SK-N-SH (cell line): ENCODE data around the gene LRRC58. TPM values are rescaled to one million over a fixed set of nuclear protein-coding genes. Genes with fewer than 3 reads are reported as not detected.
A peak's percentile ranks its signal among the peaks of the same experiment; 100 is the strongest.

Source experiments
- CTCF ChIA-PET: fragments of 300-600, 350-600 bp; formaldehyde crosslinking; extraction: SDS; loops from one replicate; lab custom pipeline; 2021; lab: Yijun Ruan, JAX
- POLR2A ChIA-PET: fragments of 350-600 bp; sonication (Branson Sonifier 250); formaldehyde crosslinking; extraction: SDS; loops from one replicate; lab custom pipeline; 2020; ENCODE audit warnings: antibody characterized with exemption, inconsistent platforms; lab: Yijun Ruan, JAX
- DNase-seq: peaks from one replicate; pipeline ENCODE4 v3.0.0; 2012
- H2AFZ ChIP-seq: fragments of 200-600 bp; sonication (generic); 2 replicates; pipeline ENCODE4 v1.8.1; 2016; ENCODE audit warnings: antibody characterized with exemption, mild to moderate bottlenecking, low read depth
- H3F3A ChIP-seq: fragments of 200-600 bp; sonication (generic); replicated peaks from 2 replicates; pipeline ENCODE3; 2016; ENCODE audit warnings: antibody characterized with exemption, mild to moderate bottlenecking; ENCODE audit not compliant: insufficient read depth
- H3K27ac ChIP-seq, 2 experiments: fragments of 200-500 bp in 1 of 2; fragments of 200-600 bp in 1 of 2; sonication (Bioruptor generic) in 1 of 2; sonication (generic), shearing (Covaris generic) in 1 of 2; 2 replicates each; pipeline versions ENCODE4 v1.5.1 to v1.6.1; 2014 to 2016; ENCODE audit warnings: low read depth in 2 of 2, inconsistent platforms in 1 of 2, low read length in 1 of 2, mild to moderate bottlenecking in 1 of 2, mixed read lengths in 1 of 2
- H3K27me3 ChIP-seq: fragments of 200-600 bp; sonication (generic), shearing (Covaris generic); 2 replicates; pipeline ENCODE4 v1.6.1; 2016; ENCODE audit warnings: mixed run types; ENCODE audit not compliant: insufficient read depth
- H3K36me3 ChIP-seq, 2 experiments: fragments of 200-500 bp in 1 of 2; fragments of 200-600 bp in 1 of 2; sonication (Bioruptor generic) in 1 of 2; sonication (generic) in 1 of 2; replicated peaks in 1 of 2; 2 replicates each; pipeline versions ENCODE3 to v1.5.1; 2014 to 2016; ENCODE audit warnings: low read length in 1 of 2, mild to moderate bottlenecking in 1 of 2; ENCODE audit not compliant: insufficient read depth in 2 of 2, control insufficient read depth in 1 of 2
- H3K4me1 ChIP-seq, 2 experiments: fragments of 200-500 bp in 1 of 2; fragments of 200-600 bp in 1 of 2; sonication (Bioruptor generic) in 1 of 2; sonication (generic), shearing (Covaris generic) in 1 of 2; 2 replicates each; pipeline versions ENCODE4 v1.5.1 to v1.6.1; 2014 to 2016; ENCODE audit warnings: low read depth in 1 of 2, low read length in 1 of 2, mixed run types in 1 of 2; ENCODE audit not compliant: insufficient read depth in 2 of 2, control insufficient read depth in 1 of 2
- H3K4me2 ChIP-seq: fragments of 200-600 bp; sonication (generic), shearing (Covaris generic); 2 replicates; pipeline ENCODE4 v1.6.1; 2017; ENCODE audit warnings: mixed run types
- H3K4me3 ChIP-seq, 2 experiments: fragments of 200-500 bp in 1 of 2; fragments of 200-600 bp in 1 of 2; sonication (Bioruptor generic) in 1 of 2; sonication (generic), shearing (Covaris generic) in 1 of 2; 2 replicates each; pipeline versions ENCODE4 v1.5.1 to v1.8.1; 2014 to 2016; ENCODE audit warnings: low read depth in 2 of 2, inconsistent platforms in 1 of 2, low read length in 1 of 2, mild to moderate bottlenecking in 1 of 2, mixed read lengths in 1 of 2, moderate library complexity in 1 of 2
- H3K79me2 ChIP-seq: fragments of 200-600 bp; sonication (generic); 2 replicates; pipeline ENCODE4 v1.8.1; 2017; ENCODE audit warnings: mild to moderate bottlenecking; ENCODE audit not compliant: insufficient read depth
- H3K9ac ChIP-seq: fragments of 200-600 bp; sonication (generic); 2 replicates; pipeline ENCODE4 v1.6.1; 2017; ENCODE audit warnings: mixed run types
- H3K9me2 ChIP-seq: fragments of 200-600 bp; sonication (generic); 2 replicates; pipeline ENCODE4 v1.6.1; 2017; ENCODE audit warnings: mixed run types
- H3K9me3 ChIP-seq: fragments of 200-600 bp; sonication (generic); 2 replicates; pipeline ENCODE4 v1.6.1; 2017; ENCODE audit warnings: mixed run types, mild to moderate bottlenecking, moderate library complexity
- H4K20me1 ChIP-seq: fragments of 200-600 bp; sonication (generic); 2 replicates; pipeline ENCODE4 v1.6.1; 2017; ENCODE audit warnings: mild to moderate bottlenecking, mixed run types; ENCODE audit not compliant: insufficient read depth
- CTCF ChIP-seq: fragments of 200-600 bp; sonication (generic); IDR thresholded peaks from 2 replicates; pipeline ENCODE4 v1.6.1; 2017; ENCODE audit warnings: antibody characterized with exemption, mild to moderate bottlenecking, moderate library complexity
- EP300 ChIP-seq, 2 experiments: IDR thresholded peaks; 2 replicates each; pipeline versions ENCODE4 v1.4.0 to v1.6.1; 2012; ENCODE audit warnings: borderline replicate concordance in 1 of 2, low read depth in 1 of 2, low read length in 1 of 2
- EZH2phosphoT487 ChIP-seq: fragments of 200-600 bp; sonication (generic); IDR thresholded peaks from 2 replicates; pipeline ENCODE4 v1.6.1; 2017; ENCODE audit warnings: low read depth, mixed run types, mild to moderate bottlenecking, antibody characterized with exemption, moderate library complexity, borderline replicate concordance
- FOXM1 ChIP-seq: IDR thresholded peaks from 2 replicates; pipeline ENCODE4 v1.4.0; 2012; ENCODE audit warnings: low read depth, mild to moderate bottlenecking
- GATA2 ChIP-seq: sonication (generic); formaldehyde crosslinking; IDR thresholded peaks from 2 replicates; pipeline ENCODE4 v1.5.0; 2020; ENCODE audit warnings: mild to moderate bottlenecking, missing genetic modification reagents
- IRF3 ChIP-seq: fragments of 150-350 bp; IDR thresholded peaks from 2 replicates; pipeline ENCODE4 v1.6.1; 2016; ENCODE audit warnings: mild to moderate bottlenecking, low read depth, low read length
- JUND ChIP-seq: IDR thresholded peaks from 2 replicates; pipeline ENCODE4 v1.4.0; 2012
- MAX ChIP-seq: IDR thresholded peaks from 2 replicates; pipeline ENCODE4 v1.4.0; 2012; ENCODE audit warnings: low read depth
- NRF1 ChIP-seq: IDR thresholded peaks from 2 replicates; pipeline ENCODE4 v1.6.1; 2012; ENCODE audit warnings: low read depth, mild to moderate bottlenecking, low read length
- POLR2AphosphoS5 ChIP-seq: IDR thresholded peaks from 2 replicates; pipeline ENCODE4 v1.6.1; 2012; ENCODE audit warnings: low read depth, low read length
- RCOR1 ChIP-seq: fragments of 150-350 bp; IDR thresholded peaks from 2 replicates; pipeline ENCODE4 v1.6.1; 2017; ENCODE audit warnings: antibody characterized with exemption, low read length
- SIN3A ChIP-seq: IDR thresholded peaks from 2 replicates; pipeline ENCODE4 v1.6.1; 2012; ENCODE audit warnings: low read depth, mild to moderate bottlenecking, low read length, moderate library complexity, borderline replicate concordance
- TAF1 ChIP-seq: IDR thresholded peaks from 2 replicates; pipeline ENCODE4 v1.6.1; 2012; ENCODE audit warnings: low read depth, mild to moderate bottlenecking, low read length, moderate library complexity, borderline replicate concordance
- TCF12 ChIP-seq: IDR thresholded peaks from 2 replicates; pipeline ENCODE4 v1.4.0; 2012
- TEAD4 ChIP-seq: IDR thresholded peaks from 2 replicates; pipeline ENCODE4 v1.4.0; 2012; ENCODE audit warnings: mild to moderate bottlenecking, borderline replicate concordance; ENCODE audit not compliant: insufficient read depth
- YY1 ChIP-seq: IDR thresholded peaks from 2 replicates; pipeline ENCODE4 v1.4.0; 2012; ENCODE audit warnings: low read depth, mild to moderate bottlenecking
- WGBS: methylation state at CpG from one replicate; pipeline ENCODE4 v1.1.6; 2017; ENCODE audit warnings: low lambda C conversion rate; 5-methylcytosine and 5-hydroxymethylcytosine counted together
- polyA plus RNA-seq, 3 experiments: library from polyadenylated mRNA; depleted of rRNA; stranded (reverse); fragments of >200 nt; gene quantifications; 2 replicates each; pipeline ENCODE4 v1.2.3, GENCODE V29; 2012
- TF ChIP-seq, protein P1 (sequence below): IDR thresholded peaks from 2 replicates; pipeline ENCODE4 v1.4.0; 2012; ENCODE audit warnings: low read depth, borderline replicate concordance
- TF ChIP-seq, protein P2 (sequence below): IDR thresholded peaks from 2 replicates; pipeline ENCODE4 v1.4.0; 2012; ENCODE audit warnings: low read depth, borderline replicate concordance

LRRC58 gene
- polyA plus RNA-seq, 1 of the 3 experiments (the other 2 are of a cell fraction), result 5.8 TPM

DNA sequence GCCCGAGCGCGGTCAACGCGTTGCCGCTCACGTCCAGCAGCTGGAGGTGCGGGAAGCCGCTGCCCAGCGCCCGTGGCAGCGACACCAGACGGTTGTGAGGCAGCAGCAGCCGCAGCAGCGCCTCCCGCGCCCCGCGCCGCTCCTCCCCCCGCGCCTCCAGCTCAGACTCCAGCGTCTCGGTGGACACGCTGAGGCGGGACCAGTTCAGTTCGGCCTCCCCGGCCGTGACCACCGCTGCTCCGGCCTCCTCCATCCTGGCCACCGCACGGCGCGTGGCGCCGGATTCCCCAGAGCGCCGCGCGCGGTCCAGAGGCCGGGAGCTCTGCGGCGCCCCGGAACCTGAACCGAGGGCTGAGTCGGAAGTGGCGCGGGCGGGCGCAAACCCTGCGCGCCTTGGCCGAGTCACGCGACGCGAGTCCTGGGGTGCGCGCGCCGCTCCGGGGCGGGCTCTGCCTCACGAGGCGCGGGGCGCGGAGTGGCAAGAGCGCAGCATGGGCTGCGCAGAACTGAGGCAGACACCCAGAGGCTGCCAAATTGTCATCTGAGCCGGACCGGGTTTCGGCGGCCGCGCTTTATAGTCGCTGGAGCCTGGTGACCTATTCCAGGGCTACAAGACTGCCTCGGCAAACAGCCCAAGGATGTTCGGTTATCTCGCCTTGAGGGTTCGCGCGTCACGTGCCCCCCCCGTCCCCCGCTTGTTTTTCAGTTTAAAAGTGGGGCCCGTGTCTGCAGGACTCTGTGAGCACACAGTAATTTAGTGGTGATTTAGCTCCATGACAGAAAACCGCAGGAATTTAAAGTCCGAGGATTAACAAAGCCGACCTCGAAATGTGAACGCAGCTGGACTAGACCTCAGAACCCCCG is at the start of gene LRRC58 (continued):
- no peak for TF ChIP-seq TEAD4
- peak; percentile 68 for TF ChIP-seq POLR2AphosphoS5
- TF ChIP-seq EZH2phosphoT487, result no peak
- peak; percentile 29; the same call in 1 of the 2 replicates for TF ChIP-seq GATA2 (CRISPR knock-in tag)
- peak; percentile 15; the same call in 1 of the 2 replicates for TF ChIP-seq SIN3A
- TF ChIP-seq TAF1, result peak; percentile 64
- TF ChIP-seq YY1, result no peak
- no peak for TF ChIP-seq JUND
- no peak for TF ChIP-seq TCF12
- TF ChIP-seq, protein P1, sequence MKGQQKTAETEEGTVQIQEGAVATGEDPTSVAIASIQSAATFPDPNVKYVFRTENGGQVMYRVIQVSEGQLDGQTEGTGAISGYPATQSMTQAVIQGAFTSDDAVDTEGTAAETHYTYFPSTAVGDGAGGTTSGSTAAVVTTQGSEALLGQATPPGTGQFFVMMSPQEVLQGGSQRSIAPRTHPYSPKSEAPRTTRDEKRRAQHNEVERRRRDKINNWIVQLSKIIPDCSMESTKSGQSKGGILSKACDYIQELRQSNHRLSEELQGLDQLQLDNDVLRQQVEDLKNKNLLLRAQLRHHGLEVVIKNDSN, result peak; percentile 84
- peak; percentile 31 for TF ChIP-seq CTCF
- TF ChIP-seq, all 33 proteins: peak for 15

GRCh38 chr3:120396469-120396868 is 47.3 kb upstream of the LRRC58 start:
- ChIA-PET CTCF (interaction anchor here (1.3 kb wide), 1 partner anchor 505 kb away, joined by 3 read pairs; no protein-coding TSS in a partner anchor), POLR2A (no interaction called here)
- Histone ChIP-seq H3K9ac (no peak overlapping the region), H3K4me2 (no peak overlapping the region), H3K36me3 (peaks cover 70 to 82% of the 10 kb centered on the region in 2 experiments), H3K4me3 (no peak overlapping the region), H3F3A (peaks cover 60% of the 10 kb centered on the region), H3K79me2 (no peaks in the 10 kb centered on the region), H3K4me1 (no peaks in the 10 kb centered on the region), H3K9me3 (no peaks in the 10 kb centered on the region), H3K9me2 (no peaks in the 10 kb centered on the region), H2AFZ (no peak overlapping the region), H4K20me1 (no peaks in the 10 kb centered on the region; the same call in 1 of the 2 replicates), H3K27ac (no peak overlapping the region), H3K27me3 (no peaks in the 10 kb centered on the region)
- DNase-seq, result no peak
- 94% methylated on average over 6 of the region's 8 CpGs for WGBS
- TF ChIP-seq SIN3A (no peak), RCOR1 (no peak), NRF1 (no peak), YY1 (no peak), FOXM1 (no peak), MAX (no peak), EP300 (IDR thresholded peaks at IDR 0.05; ENCODE audit: borderline replicate concordance in 1 of 2, low read depth in 1 of 2, low read length in 1 of 2) (no peak), IRF3 (no peak)
- TF ChIP-seq, protein P2, sequence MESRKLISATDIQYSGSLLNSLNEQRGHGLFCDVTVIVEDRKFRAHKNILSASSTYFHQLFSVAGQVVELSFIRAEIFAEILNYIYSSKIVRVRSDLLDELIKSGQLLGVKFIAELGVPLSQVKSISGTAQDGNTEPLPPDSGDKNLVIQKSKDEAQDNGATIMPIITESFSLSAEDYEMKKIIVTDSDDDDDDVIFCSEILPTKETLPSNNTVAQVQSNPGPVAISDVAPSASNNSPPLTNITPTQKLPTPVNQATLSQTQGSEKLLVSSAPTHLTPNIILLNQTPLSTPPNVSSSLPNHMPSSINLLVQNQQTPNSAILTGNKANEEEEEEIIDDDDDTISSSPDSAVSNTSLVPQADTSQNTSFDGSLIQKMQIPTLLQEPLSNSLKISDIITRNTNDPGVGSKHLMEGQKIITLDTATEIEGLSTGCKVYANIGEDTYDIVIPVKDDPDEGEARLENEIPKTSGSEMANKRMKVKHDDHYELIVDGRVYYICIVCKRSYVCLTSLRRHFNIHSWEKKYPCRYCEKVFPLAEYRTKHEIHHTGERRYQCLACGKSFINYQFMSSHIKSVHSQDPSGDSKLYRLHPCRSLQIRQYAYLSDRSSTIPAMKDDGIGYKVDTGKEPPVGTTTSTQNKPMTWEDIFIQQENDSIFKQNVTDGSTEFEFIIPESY, result no peak
- TF ChIP-seq, protein P1, result no peak
